ENCODE measurements around the gene ANKS3.

Gene ANKS3

DNA sequence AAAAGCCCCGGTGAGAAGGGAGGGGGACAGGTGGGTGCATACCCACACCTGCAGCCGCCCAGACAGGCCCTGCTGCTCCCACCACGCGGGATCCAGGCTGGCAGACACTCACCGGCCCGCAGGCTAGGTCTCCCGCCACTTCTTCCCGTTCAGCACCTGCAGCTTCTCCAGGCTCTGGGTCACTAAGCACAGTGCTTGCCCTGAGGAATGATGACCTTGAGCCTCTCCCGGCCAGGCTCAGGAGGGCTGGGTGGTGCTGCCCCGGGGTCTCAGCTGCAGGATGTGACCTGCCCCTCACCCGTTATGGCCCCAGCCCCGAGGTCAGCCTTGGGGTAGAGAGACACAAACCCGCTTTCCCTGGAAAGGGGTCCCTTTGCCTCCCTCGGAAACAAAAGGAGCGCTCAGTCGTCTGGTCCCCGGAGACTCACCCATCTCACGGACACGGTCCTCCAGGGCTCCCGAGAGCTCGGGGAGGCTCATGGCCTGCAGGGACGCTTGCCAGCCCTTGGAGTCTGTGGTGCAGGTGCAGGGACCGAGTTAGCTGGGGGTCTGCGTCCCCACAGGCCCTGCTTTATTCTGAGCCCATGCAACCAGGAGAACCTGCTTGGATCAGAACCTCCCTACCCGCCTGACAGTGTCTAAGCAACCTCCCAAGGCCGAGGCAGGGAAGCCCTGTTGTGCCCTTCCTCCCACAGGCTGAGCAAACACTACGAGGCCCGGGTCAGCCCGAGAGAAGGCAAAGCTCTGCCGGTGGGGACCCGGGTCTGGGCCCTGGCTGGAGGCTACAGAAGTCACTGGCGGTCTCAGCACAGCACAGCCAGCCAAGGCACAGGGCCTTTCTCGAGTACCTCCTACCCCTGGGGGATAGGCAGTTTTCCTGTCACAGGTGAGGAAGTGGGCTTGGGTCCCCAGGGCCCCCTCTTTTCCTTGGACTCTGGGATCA lies 36.9 kb downstream of the ANKS3 start:
- no peak for DNase-seq (ENCODE audit: low read depth in 2 of 2, low spot score in 1 of 2)

DNA sequence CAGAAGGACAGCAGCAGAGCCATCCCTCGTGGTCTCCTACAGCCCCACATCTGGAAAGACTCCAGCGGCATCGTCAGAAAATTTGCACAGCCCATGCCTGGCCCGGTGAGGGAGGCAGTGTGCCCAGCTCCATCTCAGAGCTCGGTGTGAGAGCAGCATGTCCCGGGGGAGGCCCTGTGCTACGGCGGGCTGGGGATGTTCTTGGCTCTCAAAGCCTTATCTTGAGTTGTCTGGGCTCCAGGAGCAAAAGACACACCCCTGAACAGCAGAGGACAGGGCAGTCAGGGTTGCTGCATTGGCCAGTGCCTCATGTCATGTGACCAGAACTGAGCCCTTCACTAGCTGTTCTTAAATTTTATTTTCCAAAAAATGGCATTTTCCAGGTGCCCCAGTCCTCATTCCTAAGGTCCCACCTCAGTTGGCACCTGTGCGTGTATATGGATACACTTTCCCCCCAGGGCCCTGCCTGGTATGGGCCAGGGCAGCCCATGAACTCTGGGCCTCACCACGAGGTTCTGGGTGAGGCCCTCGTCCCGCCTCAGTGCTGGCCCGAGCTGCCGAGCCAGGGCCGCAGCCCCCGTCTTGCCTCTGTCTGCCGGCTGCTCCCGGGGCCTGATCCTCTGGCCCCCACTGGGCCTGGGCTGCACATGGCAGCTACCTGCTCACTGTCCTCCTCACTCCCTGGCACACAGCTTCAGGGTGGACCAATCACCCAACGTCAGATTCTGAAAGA lies 37.7 kb downstream of the ANKS3 start:
- no peak for DNase-seq (ENCODE audit: low read depth in 2 of 2, low spot score in 1 of 2)

DNA sequence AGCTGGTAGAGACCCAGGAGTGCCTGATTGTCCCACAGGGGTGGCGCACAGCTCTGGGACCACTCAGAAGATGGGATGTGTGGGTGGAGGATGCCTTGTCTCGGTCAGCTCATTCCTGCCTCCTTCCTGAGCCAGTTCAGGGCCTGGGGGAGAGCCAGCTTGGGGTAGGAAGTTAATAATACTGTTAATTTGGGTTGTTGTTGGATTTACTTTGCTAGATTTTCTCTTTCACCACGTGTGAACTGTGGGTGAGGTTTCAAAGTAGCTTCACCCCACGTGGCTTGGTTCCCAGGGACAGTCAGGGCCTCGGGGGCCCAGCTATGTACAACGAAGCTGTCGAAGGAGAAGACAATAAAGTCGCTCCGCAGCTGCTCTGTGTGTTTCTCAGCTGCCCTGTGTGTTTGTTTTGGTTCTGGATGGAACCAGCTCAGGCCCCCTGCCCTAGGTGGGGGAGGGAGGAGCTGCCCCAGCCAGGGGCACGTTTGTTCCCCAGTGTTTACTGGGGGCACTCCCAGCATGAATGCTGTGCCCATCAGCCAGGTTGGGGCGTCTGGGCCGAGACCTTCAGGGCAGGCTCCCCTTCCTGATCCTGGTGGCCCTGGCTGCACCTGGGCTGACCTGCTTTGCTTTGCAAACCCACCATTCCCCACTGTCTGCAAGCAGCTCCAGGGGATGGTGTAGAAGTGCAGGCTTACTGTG lies 38.4 kb downstream of the ANKS3 start:
- DNase-seq (ENCODE audit: low read depth in 2 of 2, low spot score in 1 of 2): no peak

DNA sequence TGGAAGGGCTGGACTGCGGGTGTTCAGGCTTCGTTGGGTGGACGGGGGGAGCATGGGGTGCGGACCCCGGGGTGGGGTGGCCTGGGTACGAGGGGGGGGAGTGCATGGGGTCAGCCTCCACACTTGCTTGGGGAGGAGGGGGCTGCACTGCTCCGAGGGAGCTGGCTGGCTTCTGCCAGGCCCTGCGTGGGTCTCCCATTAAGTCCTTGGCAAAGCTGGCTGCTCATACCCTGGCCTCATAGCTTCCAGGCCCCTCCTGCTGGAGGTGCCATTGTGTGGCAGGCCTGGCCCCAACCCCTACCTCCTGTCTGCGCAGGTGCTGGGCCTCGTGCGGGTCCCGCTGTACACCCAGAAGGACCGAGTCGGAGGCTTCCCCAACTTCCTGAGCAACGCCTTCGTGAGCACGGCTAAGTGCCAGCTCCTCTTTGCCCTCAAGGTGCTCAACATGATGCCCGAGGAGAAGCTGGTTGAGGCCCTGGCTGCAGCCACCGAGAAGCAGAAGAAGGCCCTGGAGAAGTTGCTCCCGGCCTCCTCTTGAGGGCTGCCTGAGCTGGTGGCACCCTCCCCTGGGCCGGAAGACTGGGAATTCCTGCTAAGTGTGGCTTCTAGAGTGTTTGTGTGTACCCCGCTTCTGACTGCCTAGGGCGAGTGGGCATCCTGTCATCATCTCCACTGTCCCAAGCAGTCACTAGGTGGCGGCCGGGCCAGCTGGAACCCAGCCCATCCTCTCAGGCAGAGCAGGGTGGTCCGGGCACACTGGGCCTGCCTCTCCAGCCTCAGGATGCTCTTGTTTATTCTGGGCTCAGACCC lies 39.2 kb downstream of the ANKS3 start:
- no peak for DNase-seq (ENCODE audit: low read depth in 2 of 2, low spot score in 1 of 2)

DNA sequence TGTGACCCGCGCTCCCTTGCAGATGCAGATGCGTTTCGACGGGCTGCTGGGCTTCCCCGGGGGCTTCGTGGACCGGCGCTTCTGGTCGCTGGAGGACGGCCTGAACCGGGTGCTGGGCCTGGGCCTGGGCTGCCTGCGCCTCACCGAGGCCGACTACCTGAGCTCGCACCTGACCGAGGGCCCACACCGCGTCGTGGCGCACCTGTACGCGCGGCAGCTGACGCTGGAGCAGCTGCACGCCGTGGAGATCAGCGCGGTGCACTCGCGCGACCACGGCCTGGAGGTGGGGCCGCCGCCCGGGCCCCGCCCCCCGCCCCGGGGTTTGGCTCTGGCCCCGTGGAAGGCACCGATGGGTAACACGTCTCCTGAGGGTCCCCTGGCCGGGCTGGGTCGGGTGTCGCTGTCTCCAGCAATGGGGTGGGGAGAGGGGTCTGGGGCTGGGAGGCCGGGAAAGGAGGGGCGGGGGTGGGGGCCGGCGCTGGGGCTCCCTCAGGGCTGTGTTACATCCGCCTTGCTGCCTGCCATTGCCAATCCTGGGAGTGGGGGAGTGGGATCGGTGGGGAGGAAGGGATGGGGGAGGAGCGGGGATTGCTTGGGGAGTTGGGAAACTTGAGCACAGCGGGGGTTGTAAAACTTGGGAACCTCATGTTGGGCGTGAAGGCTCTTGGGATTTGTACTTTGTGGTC lies 40.0 kb downstream of the ANKS3 start:
- no peak for DNase-seq (ENCODE audit: low read depth in 2 of 2, low spot score in 1 of 2)

DNA sequence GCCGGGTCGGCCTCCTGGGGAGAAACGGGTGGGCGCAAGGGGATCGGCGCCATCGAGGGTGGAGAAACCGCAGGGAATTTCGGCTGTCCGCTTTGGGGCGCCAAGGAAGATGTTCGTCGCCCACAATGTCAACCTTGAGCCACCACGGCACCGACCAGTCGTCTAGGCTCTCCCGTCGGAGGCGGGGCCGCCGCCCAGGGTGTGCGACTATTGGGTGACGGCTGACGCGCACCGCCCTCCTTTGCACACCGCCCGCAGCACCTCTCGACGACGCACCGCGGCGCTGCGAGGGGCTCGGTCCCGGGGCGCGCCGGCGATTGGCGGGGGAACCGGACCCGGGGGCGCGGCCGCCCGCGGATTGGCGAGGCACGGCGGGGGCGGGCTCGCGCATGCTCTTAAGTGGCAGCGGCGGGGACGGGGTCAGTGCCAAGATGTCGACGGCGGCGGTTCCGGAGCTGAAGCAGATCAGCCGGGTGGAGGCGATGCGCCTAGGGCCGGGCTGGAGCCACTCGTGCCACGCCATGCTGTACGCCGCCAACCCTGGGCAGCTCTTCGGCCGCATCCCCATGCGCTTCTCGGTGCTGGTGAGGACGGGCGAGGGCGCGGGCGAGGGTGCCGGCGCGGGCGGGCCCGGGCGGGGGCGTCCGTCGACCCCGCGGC lies 40.6 kb downstream of the ANKS3 start, which contains the start of gene NUDT16L1:
TSS of gene NUDT16L1 (plus strand) at position 267 of the 660 bp plus-strand sequence. CDS start at position 432, 165 bp downstream.
- DNase-seq (ENCODE audit: low read depth in 2 of 2, low spot score in 1 of 2): peak; percentile 89 to 94

DNA sequence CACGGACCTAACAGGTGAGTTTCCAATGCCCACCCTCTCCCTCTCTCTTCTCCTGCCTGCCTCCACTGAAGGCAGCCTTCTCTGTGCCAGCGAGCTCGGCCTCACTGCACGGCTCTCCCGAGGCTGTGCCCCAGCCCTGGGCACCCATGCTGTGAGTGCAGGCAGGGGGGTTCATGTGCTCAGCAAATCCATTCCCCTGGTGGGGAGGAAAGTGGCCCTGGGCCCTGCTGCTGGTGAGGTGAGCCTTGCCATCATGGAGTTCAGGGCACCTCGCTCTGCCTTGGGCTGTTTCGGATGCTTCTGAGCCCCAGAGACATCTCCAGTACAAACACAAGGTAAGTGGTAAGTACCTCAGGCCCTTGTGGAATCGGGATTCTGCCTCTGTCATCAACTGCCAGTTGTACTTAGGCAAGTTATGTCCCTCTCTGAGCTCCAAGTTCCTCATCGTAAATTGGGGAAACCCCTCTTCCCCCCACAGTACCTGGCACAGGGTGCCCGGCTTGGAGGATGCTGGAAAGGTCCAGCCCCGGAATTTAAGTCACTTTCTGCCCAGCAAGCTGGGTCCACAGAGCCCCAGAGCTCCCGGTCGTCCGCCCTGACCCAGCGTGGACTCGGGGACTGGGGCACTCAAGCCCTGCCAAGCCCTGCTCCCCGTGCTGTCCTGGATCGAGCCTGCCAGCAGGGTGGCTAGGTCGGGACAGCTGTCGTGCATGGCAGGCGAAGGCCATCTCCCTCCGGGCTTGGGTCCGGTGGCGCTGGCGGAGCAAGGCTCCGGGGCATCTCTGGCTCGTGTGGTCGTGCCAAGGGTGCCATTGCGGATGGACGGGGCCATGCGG lies 41.4 kb downstream of the ANKS3 start:
- DNase-seq (ENCODE audit: low read depth in 2 of 2, low spot score in 1 of 2): no peak

DNA sequence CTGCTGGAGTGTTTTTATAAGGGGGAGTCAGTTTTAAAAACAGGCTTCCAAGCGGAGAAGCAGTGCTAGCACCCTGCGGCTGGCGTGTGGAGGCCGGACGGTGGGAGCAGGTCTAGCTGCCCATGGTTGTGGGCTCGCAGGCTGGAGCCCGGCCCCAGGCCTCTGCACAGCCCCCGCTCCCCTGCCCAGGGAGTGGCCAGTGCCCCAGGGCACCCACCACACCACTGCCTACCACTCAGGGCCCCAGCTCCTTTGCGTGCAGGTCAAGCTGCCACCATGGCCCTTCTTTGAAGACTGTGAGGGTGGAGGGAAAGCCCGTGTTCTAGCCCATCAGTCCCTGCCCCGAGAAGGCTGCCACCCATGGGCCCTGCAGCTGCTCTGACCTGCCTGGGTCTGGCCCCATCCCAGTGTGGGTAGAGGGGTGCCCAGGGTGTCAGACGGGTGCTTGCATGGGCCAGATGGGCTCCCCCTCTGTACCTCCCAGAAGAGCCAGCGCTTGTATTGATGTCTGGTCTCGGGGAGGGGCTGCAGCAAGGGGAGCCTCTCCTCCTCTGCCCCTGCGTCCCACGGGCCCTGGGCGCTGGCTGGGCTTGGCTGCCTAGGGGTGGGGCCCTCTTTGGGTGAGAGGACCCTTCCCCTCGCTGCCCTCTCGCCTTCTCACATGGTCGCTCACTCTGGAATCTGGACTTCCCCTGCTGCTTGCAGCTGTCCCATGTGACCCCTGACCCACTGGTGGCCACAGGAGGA lies 42.2 kb downstream of the ANKS3 start:
- DNase-seq (ENCODE audit: low read depth in 2 of 2, low spot score in 1 of 2): no peak

DNA sequence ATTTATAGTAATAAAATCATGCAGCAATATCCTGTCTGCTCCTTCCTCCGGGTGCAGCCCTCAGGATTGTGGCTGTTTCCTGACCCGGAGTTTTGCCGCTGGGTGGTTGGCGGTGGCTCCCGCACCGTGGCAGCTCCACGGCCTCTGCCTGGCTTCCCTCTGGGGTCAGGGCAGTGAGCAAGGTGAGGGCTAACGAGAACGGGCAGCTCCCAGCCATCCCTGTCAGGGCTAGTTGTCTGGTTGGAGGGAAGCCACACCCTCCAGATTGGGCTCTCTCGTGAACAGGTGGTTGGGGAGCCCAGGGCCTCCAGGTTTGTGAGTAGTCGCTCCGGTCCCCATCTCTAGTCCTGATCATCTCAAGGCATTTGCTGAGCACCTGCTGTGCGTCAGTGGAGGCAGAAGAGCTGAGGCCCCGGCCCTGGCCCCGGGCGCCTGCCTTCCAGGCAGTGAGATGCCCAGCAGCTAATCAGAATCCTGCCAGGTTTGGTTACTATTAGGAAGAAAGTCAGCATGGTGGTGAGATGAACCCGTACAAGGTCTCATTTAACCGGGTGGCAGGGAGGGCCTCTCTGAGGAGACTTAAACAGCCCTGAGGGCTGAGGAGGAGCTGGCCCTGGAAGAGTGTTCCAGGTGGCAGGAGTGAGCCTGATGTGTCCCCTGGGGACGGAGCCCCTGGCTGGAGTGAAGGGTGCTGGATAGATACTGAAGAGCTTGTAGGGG lies 43.0 kb downstream of the ANKS3 start:
- DNase-seq (ENCODE audit: low read depth in 2 of 2, low spot score in 1 of 2): no peak

DNA sequence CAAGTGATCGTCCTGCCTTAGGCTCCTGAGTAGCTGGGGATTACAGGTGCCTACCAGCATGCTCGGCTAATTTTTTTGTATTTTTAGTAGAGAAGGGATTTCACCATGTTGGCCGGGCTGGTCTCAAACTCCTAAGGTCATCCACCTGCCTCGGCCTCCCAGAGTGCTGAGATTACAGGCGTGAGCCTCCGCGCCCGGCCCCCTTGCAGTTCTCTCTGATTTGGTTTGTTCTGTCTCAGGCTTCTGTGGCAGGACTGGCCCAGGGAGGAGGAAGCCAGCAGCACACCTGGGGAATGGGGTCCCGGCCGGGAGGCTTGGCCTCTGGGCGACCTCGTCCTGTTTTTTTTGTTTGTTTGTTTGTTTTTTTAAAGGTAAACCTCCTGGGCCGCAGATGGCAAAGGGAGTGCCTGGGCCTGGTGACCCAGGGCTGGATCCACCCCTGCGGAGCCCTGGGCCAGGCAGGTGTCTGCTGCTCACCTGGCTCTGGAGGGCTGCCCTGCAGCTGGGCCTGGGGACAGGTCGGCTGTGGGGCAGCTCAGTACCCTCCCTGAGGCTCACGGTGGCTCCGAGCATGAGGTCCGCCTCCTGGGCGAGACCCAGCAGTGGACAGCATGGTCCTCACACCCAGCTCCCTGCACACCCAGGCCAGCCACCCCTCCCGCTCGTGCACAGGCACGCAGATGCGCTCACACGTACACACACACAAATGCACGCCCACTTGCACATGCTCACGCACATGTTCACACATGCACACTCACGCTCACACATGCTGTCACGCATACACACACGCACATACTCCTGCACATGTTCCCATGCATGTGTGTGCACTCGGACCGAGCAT lies 44.0 kb downstream of the ANKS3 start:
- DNase-seq (ENCODE audit: low read depth in 2 of 2, low spot score in 1 of 2): no peak

DNA sequence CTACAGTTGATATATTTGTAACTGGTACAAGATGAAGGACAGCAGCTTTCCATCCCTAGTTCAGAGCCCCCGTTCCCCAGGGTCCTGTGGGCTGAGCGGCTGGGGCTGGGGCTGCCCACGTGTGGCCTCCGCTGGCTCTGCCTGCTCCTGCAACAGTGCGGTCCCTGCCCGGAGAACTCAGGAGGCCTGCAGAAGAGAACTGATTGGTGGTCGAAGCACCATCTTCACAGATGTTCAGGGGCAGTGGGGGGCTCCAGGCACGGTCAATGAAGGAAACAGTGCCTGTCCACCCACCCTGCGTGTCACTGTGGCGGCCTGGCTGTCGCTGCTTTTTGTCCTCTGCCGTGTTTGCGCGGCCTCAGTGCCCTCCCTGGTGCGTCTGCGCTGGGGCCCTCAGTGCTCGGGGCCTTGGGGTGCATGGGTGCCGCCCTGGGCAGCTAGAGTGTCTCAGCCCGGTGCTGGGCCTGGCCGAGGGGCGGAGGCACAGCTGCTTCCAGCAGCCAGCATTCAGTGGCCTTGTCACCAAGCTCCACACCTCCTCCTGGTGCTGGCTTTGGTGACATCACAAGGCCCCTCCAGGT lies 44.9 kb downstream of the ANKS3 start:
- DNase-seq (ENCODE audit: low read depth in 2 of 2, low spot score in 1 of 2): no peak

DNA sequence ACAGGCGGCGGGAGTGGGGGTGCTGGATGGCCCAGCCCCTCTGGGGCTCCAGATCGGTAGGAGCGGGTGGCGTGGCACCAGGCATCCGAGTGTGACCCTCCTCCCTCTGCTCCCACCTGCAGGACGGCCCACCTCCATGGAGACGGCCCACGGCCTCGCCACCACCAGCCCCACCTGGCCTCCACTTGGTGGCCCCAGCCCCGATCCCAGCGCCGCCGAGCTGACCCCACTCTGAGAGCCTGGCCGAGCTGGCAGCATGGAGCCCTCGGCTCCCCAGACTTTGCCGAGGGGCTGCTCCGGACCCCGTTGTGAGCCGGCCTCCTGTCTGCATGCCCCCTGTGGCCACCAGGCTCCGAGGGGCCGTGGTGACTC lies 45.4 kb downstream of the ANKS3 start:
- DNase-seq (ENCODE audit: low read depth in 2 of 2, low spot score in 1 of 2): no peak

DNA sequence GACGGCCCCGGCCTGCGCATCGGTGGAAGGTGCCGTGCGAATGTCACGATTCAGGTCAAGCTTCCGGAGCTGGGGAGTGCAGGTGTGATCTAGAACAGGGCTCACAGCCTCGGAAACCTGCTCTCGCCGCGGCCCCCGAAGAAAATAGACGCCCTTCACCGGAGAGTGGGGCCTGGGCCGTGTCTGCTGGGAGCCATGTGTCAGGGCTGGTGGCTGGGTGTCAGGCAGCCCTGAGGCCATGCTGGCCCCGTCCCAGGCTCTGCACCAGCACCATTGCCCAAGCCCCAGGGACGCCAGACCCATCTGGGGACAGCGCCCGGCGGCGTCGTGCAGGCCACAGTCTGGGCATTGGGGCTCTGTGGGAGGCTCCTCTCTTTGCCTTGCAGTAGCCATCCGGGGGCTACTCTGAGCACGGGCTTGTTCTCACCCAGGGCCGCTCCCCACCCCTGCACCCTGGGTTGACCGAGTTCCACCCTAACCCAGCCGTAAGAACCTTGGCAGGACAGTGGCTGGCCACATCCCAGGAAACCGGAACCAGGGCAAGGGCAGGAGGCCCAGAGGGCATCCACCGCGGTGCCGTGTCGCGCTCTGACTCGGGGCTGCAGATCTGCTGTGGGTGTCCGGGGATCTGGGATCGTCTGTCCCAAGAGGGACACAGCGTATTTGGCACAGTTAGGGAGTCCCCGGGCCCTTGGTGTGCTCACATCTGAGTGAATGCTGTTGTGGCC lies 46.0 kb downstream of the ANKS3 start:
- DNase-seq (ENCODE audit: low read depth in 2 of 2, low spot score in 1 of 2): no peak

DNA sequence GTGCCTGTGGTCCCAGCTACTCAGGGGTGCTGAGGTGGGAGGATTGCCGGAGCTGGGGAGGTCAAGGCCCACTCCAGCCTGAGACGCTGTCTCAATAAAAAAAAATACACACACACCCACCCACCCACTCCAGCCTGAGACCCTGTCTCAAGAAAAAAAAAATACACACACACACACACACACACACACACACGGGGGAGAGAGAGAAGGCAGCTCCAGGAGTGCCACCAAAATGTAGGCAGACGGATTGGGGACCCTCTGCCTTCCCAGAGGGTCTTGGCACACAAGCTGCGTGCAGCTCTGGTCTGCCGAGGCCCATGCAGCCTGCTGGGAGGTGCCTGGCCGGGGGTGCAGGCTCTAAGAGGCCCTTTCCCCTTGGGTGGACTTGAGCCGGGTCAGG lies 46.7 kb downstream of the ANKS3 start:
- no peak for DNase-seq (ENCODE audit: low read depth in 2 of 2, low spot score in 1 of 2)

DNA sequence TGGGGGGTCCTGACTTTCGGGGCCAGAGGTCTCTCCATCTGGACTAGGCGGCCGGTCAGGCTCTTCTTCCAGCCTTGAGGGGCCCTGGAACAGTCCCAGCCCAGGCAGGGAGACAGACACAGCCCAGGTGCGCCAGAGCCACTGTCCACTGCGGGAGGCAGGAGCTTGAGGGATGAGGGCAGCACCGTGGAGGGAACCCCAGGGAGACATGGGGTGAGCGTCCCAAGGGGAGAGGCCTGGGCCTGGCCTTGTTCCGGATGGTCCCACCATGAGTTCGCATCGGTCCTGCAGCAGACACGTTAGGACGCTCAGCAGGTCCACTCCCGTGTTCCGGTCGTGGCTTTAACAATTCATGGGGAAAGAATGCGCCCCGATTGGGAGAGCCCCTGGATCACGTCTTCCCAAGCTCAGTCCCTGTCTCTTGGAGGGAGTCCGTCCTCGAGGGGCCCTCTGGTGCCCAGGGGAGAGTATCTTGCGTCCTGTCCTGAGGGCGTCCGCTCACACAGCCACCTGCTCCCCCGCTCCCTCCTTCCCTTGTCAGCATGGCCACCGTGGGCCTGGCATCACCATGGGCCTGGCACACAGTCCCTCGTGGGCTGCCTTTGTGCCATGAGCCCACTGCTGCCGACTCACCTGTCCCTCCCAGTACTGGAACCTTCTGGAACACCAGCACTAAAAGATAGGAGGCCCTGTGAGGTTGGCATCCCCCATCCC lies 47.4 kb downstream of the ANKS3 start:
- DNase-seq (ENCODE audit: low read depth in 2 of 2, low spot score in 1 of 2): no peak
